ENCODE results near the gene ANKS3.

ANKS3 gene

GRCh38 chr16:4649744-4650442, 84.2 kb downstream of the ANKS3 start:
- no peak for DNase-seq (ENCODE audit: low read depth in 3 of 3)

GRCh38 chr16:4648917-4649316, 85.2 kb downstream of the ANKS3 start:
- DNase-seq (ENCODE audit: low read depth in 3 of 3): no peak

GRCh38 chr16:4647644-4647980, 86.5 kb downstream of the ANKS3 start:
- DNase-seq (ENCODE audit: low read depth in 3 of 3): no peak

- DNase-seq (ENCODE audit: low read depth in 3 of 3): no peak
Measured at GRCh38 chr16:4646773-4647643, 87.1 kb downstream of the ANKS3 start.

Measured in stimulated activated CD4-positive, alpha-beta T cell treated with anti-CD3 and anti-CD28 coated beads, TNF-alpha, amount 100 ng/mL, for 48 hours (primary cell).